Ovary (tissue), 3 donors: ENCODE results near the gene SPDEF.

ENCODE experiments used
- CTCF ChIP-seq, 3 donors: fragments of 450-650 bp in 2 of 3; fragments of 200-600 bp in 1 of 3; IDR thresholded peaks; one replicate each; pipeline versions ENCODE4 v1.5.1 to v1.8.0; 2016 to 2022; ENCODE audit warnings: antibody characterized with exemption in 3 of 3, mild to moderate bottlenecking in 1 of 3
- EP300 ChIP-seq: sonication (generic); formaldehyde crosslinking; IDR thresholded peaks from one replicate; pipeline ENCODE4 v1.6.1; 2017; ENCODE audit warnings: antibody characterized with exemption
- POLR2A ChIP-seq: fragments of 450-650 bp; IDR thresholded peaks from one replicate; pipeline ENCODE4 v1.6.1; 2017; ENCODE audit warnings: antibody characterized with exemption, mild to moderate bottlenecking, moderate library complexity
- donor health status: DM: no; HTN: no; CAD: no.

DNA sequence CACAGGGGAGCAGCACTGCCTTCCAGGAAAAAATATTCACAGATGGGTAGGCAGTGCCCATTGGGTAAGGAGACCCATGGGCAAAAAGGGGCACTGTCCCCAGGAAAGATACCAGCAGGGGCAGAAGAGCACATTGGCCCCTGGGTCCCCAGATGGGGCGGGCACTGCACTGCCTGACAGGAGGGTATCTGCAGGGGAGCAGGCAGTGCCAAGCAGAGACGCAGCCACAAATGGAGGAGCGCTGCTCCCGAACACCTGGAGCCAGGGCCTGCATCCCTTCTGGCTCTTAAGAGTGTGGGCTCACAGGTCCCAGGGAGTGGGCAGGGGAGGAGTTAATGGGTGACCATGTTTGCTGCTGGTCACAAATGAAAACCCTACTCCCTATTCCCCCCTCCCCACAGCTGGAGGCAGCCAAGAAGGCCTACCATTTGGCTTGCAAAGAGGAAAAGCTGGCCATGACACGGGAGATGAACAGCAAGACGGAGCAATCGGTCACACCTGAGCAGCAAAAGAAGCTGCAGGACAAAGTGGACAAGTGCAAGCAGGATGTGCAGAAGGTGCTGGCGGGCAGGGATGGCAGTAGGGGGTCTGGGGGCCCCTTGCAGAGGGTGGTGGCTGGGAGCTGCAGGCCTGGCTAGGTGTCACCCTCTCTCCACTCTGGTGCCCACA lies 27.0 kb downstream of the SPDEF start:
- TF ChIP-seq CTCF (IDR thresholded peaks at IDR 0.05), result no peak
- no peak for TF ChIP-seq POLR2A
- no peak for TF ChIP-seq EP300
